ENCODE measurements around the gene KLHL3.

The KLHL3 gene

DNA sequence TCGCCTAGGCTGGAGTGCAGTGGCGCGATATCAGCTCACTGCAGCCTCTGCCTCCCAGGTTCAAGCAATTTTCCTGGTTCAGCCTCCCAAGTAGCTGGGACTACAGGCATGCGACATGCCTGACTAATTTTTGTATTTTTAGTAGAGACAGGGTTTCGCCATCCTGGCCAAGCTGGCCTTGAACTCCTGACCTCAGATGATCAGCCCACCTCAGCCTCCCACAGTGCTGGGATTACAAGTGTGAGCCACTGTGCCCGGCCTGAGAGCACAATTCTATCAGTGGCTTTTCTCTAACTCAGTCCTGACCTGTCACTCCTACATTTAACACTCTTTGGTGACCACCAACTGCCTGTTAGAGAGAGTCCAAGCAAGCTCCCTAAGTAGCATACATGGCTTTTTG is 154.1 kb downstream of the KLHL3 start:
- DNase-seq (ENCODE audit: low read depth): no peak
- TF ChIP-seq CTCF (conservative IDR thresholded peaks at IDR 0.05; ENCODE audit: control insufficient read depth, insufficient read depth, low read depth, low read length): no peak
- no peak overlapping the region for H3K4me3 ChIP-seq (ENCODE audit: control insufficient read depth, low read depth, low read length)

GRCh38 chr5:137580030-137580429 is 155.9 kb downstream of the KLHL3 start:
- TF ChIP-seq CTCF (conservative IDR thresholded peaks at IDR 0.05; ENCODE audit: control insufficient read depth, insufficient read depth, low read depth, low read length): peak; percentile 36
- no peak overlapping the region for H3K4me3 ChIP-seq (ENCODE audit: control insufficient read depth, low read depth, low read length)
- DNase-seq (ENCODE audit: low read depth): no peak

GRCh38 chr5:137575847-137576246 is 160.0 kb downstream of the KLHL3 start:
- DNase-seq (ENCODE audit: low read depth): peak; percentile 83
- H3K4me3 ChIP-seq (ENCODE audit: control insufficient read depth, low read depth, low read length): no peak overlapping the region
- TF ChIP-seq CTCF (conservative IDR thresholded peaks at IDR 0.05; ENCODE audit: control insufficient read depth, insufficient read depth, low read depth, low read length): no peak

- DNase-seq (ENCODE audit: low read depth): no peak
- H3K4me3 ChIP-seq (ENCODE audit: control insufficient read depth, low read depth, low read length): no peak overlapping the region
- no peak for TF ChIP-seq CTCF (conservative IDR thresholded peaks at IDR 0.05; ENCODE audit: control insufficient read depth, insufficient read depth, low read depth, low read length)
These were observed 160.7 kb downstream of the KLHL3 start for GRCh38 chr5:137575211-137575610.

DNA sequence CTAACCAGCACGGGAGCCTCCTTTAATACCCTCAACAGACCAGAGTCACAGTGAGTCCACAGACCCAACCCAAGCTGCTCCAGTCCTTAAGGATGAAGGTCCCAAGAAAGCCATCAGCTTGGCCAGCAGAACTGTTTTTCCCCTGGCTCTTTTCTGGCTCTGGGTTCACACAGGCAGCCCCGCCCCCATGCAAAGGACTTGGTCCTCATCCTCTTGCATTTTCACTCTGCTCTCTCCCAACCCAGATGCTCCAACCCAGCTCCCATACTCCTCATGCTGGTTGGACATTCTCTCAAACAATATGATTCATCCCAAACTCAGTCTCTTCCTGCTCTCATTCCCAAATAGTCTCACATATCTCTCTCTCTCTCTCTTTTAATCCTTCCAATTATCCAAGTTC is 162.5 kb downstream of the KLHL3 start:
- H3K4me3 ChIP-seq (ENCODE audit: control insufficient read depth, low read depth, low read length): no peak overlapping the region
- no peak for TF ChIP-seq CTCF (conservative IDR thresholded peaks at IDR 0.05; ENCODE audit: control insufficient read depth, insufficient read depth, low read depth, low read length)
- peak; percentile 39 for DNase-seq (ENCODE audit: low read depth)

DNA sequence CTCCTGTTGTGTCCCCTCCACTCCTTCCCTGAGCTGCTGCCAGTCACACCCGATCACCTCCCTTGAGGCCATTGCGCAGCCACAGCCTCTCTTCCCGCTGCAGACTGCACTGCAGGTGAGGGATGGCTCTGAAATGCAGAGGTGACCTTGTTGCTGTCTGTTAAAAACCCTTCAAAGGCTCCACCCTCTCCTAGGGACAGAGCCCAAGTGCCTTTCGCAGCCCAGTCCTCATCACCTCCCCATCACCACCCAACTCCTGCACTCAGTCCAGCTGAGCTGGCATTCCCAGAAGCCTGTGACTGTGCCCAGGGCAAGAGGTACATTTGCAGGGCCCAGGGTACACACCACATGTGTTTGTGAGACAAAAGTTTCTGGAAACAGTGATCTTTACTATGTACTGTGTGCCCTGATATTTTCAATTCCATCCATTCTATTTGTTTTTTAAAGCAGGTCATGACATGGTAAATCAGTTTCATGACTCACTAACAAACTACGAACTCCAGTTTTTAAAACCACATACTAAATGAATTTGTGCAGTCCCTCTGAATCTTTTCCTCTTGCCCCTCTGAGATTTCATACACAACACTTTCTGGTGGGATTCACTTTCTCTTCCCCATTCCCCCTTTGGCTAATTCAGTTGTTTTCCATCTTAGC is 163.7 kb downstream of the KLHL3 start:
- DNase-seq (ENCODE audit: low read depth): peak; percentile 55
- TF ChIP-seq CTCF (conservative IDR thresholded peaks at IDR 0.05; ENCODE audit: control insufficient read depth, insufficient read depth, low read depth, low read length): no peak
- H3K4me3 ChIP-seq (ENCODE audit: control insufficient read depth, low read depth, low read length): no peak overlapping the region

GRCh38 chr5:137570070-137570469 is 165.8 kb downstream of the KLHL3 start:
- no peak for DNase-seq (ENCODE audit: low read depth)
- no peak for TF ChIP-seq CTCF (conservative IDR thresholded peaks at IDR 0.05; ENCODE audit: control insufficient read depth, insufficient read depth, low read depth, low read length)
- no peak overlapping the region for H3K4me3 ChIP-seq (ENCODE audit: control insufficient read depth, low read depth, low read length)

All from fibroblast of mammary gland (primary cell).